Measurements from ENCODE around the gene CTDP1.

The CTDP1 gene

GRCh38 chr18:79776674-79777073, 97.1 kb downstream of the CTDP1 start:
- Histone ChIP-seq H3K27me3 (replicated peaks in 2 of 5; ENCODE audit: control insufficient read depth in 4 of 5, insufficient read depth in 5 of 5, low read length in 4 of 5) (peaks cover 0 to 33% (median 3%) of the 10 kb centered on the region in 5 experiments), H3K4me3 (ENCODE audit: control insufficient read depth in 1 of 7, extremely low read depth in 1 of 7, insufficient read depth in 4 of 7, low read depth in 2 of 7, low read length in 6 of 7) (no peak overlapping the region), H3K36me3 (ENCODE audit: control insufficient read depth in 4 of 4, insufficient read depth in 4 of 4, low read length in 3 of 4) (no peaks in the 10 kb centered on the region), H3K4me1 (ENCODE audit: control extremely low read depth in 1 of 4, control insufficient read depth in 4 of 4, insufficient read depth in 4 of 4, low read length in 3 of 4) (no peaks in the 10 kb centered on the region), H3K9me3 (ENCODE audit: control extremely low read depth in 1 of 5, control insufficient read depth in 4 of 5, insufficient read depth in 2 of 5, low read depth in 1 of 5, low read length in 4 of 5) (no peaks in the 10 kb centered on the region), H3K27ac (ENCODE audit: insufficient read depth in 1 of 2, low read depth in 1 of 2, low read length in 2 of 2, poor library complexity in 1 of 2, severe bottlenecking in 2 of 2) (no peak overlapping the region)
- ChIA-PET POLR2A (interaction anchor here (0.6 kb wide), 1 partner anchor 470 kb away, joined by 4 read pairs; no protein-coding TSS in a partner anchor), CTCF (interaction anchor here (1.3 kb wide), 1 partner anchor 15 kb away, joined by 3 read pairs; no protein-coding TSS in a partner anchor)
- WGBS (ENCODE audit: insufficient coverage): 82% methylated on average over 2 of the region's 2 CpGs
- no peak for DNase-seq

- CTCF ChIA-PET: interaction anchor here (1.3 kb wide), 1 partner anchor 25 kb away, joined by 3 read pairs; no protein-coding TSS in a partner anchor
- 86% methylated on average over 21 of the region's 26 CpGs for WGBS (ENCODE audit: insufficient coverage)
- POLR2A ChIA-PET: no interaction called here
- DNase-seq: no peak
- Histone ChIP-seq H3K4me1 (ENCODE audit: control extremely low read depth in 1 of 4, control insufficient read depth in 4 of 4, insufficient read depth in 4 of 4, low read length in 3 of 4) (no peaks in the 10 kb centered on the region), H3K27ac (ENCODE audit: insufficient read depth in 1 of 2, low read depth in 1 of 2, low read length in 2 of 2, poor library complexity in 1 of 2, severe bottlenecking in 2 of 2) (no peak overlapping the region), H3K27me3 (replicated peaks in 2 of 5; ENCODE audit: control insufficient read depth in 4 of 5, insufficient read depth in 5 of 5, low read length in 4 of 5) (peaks cover 0 to 26% (median 3%) of the 10 kb centered on the region in 5 experiments), H3K9me3 (ENCODE audit: control extremely low read depth in 1 of 5, control insufficient read depth in 4 of 5, insufficient read depth in 2 of 5, low read depth in 1 of 5, low read length in 4 of 5) (no peaks in the 10 kb centered on the region), H3K36me3 (ENCODE audit: control insufficient read depth in 4 of 4, insufficient read depth in 4 of 4, low read length in 3 of 4) (no peaks in the 10 kb centered on the region), H3K4me3 (ENCODE audit: control insufficient read depth in 1 of 7, extremely low read depth in 1 of 7, insufficient read depth in 4 of 7, low read depth in 2 of 7, low read length in 6 of 7) (no peak overlapping the region)
These were observed 98.7 kb downstream of the CTDP1 start for GRCh38 chr18:79778291-79778791.

GRCh38 chr18:79779021-79779699, 99.6 kb downstream of the CTDP1 start:
- DNase-seq: no peak
- POLR2A ChIA-PET: no interaction called here
- H3K36me3 ChIP-seq (ENCODE audit: control insufficient read depth in 4 of 4, insufficient read depth in 4 of 4, low read length in 3 of 4): no peaks in the 10 kb centered on the region
- 91% methylated on average over 27 of the region's 29 CpGs for WGBS (ENCODE audit: insufficient coverage)
- no peaks in the 10 kb centered on the region for H3K9me3 ChIP-seq (ENCODE audit: control extremely low read depth in 1 of 5, control insufficient read depth in 4 of 5, insufficient read depth in 2 of 5, low read depth in 1 of 5, low read length in 4 of 5)
- peaks cover 0 to 27% (median 3%) of the 10 kb centered on the region in 5 experiments for H3K27me3 ChIP-seq (replicated peaks in 2 of 5; ENCODE audit: control insufficient read depth in 4 of 5, insufficient read depth in 5 of 5, low read length in 4 of 5)
- no peaks in the 10 kb centered on the region for H3K4me1 ChIP-seq (ENCODE audit: control extremely low read depth in 1 of 4, control insufficient read depth in 4 of 4, insufficient read depth in 4 of 4, low read length in 3 of 4)
- CTCF ChIA-PET: no interaction called here
- no peak overlapping the region for H3K4me3 ChIP-seq (ENCODE audit: control insufficient read depth in 1 of 7, extremely low read depth in 1 of 7, insufficient read depth in 4 of 7, low read depth in 2 of 7, low read length in 6 of 7)
- H3K27ac ChIP-seq (ENCODE audit: insufficient read depth in 1 of 2, low read depth in 1 of 2, low read length in 2 of 2, poor library complexity in 1 of 2, severe bottlenecking in 2 of 2): no peak overlapping the region

DNA sequence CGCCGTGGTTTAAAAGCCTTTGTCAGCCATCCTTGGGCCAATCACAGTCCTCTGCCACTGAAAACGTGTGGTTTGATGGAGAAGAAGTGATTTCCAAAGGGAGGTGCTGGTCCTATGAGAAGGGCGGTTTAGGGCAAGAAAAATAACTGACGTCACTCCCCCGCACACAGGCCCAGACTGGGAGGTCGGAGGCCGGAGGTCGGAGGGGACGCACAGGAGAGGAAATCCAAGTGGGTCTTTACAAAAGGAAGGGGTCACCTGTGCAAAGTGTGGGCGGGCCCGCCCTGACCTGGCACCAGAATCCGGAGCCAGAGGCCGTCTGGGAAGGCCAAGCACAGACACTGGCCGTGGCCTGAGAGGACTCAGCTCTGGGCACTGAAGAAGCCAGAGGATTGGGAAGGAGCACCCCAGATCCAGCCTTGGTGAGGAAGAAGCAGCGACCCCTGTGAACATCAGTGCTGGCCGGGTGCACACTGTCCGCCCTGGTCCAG, 100.1 kb downstream of the CTDP1 start:
- H3K27ac ChIP-seq (ENCODE audit: insufficient read depth in 1 of 2, low read depth in 1 of 2, low read length in 2 of 2, poor library complexity in 1 of 2, severe bottlenecking in 2 of 2): no peak overlapping the region
- ChIA-PET POLR2A (no interaction called here), CTCF (interaction anchor here (1.1 kb wide), 1 partner anchor 36 kb away, joined by 3 read pairs; no protein-coding TSS in a partner anchor)
- H3K4me3 ChIP-seq (ENCODE audit: control insufficient read depth in 1 of 7, extremely low read depth in 1 of 7, insufficient read depth in 4 of 7, low read depth in 2 of 7, low read length in 6 of 7): no peak overlapping the region
- WGBS (ENCODE audit: insufficient coverage): 95% methylated on average over 17 of the region's 18 CpGs
- H3K36me3 ChIP-seq (ENCODE audit: control insufficient read depth in 4 of 4, insufficient read depth in 4 of 4, low read length in 3 of 4): no peaks in the 10 kb centered on the region
- peaks cover 0 to 31% (median 3%) of the 10 kb centered on the region in 5 experiments for H3K27me3 ChIP-seq (replicated peaks in 2 of 5; ENCODE audit: control insufficient read depth in 4 of 5, insufficient read depth in 5 of 5, low read length in 4 of 5)
- no peaks in the 10 kb centered on the region for H3K9me3 ChIP-seq (ENCODE audit: control extremely low read depth in 1 of 5, control insufficient read depth in 4 of 5, insufficient read depth in 2 of 5, low read depth in 1 of 5, low read length in 4 of 5)
- no peaks in the 10 kb centered on the region for H3K4me1 ChIP-seq (ENCODE audit: control extremely low read depth in 1 of 4, control insufficient read depth in 4 of 4, insufficient read depth in 4 of 4, low read length in 3 of 4)
- DNase-seq: no peak

GRCh38 chr18:79780547-79780946, 100.9 kb downstream of the CTDP1 start:
- WGBS (ENCODE audit: insufficient coverage): 93% methylated on average over 6 of the region's 8 CpGs
- H3K4me3 ChIP-seq (ENCODE audit: control insufficient read depth in 1 of 7, extremely low read depth in 1 of 7, insufficient read depth in 4 of 7, low read depth in 2 of 7, low read length in 6 of 7): no peak overlapping the region
- POLR2A ChIA-PET: no interaction called here
- H3K27me3 ChIP-seq (replicated peaks in 2 of 5; ENCODE audit: control insufficient read depth in 4 of 5, insufficient read depth in 5 of 5, low read length in 4 of 5): peaks cover 0 to 39% (median 3%) of the 10 kb centered on the region in 5 experiments
- no peaks in the 10 kb centered on the region for H3K36me3 ChIP-seq (ENCODE audit: control insufficient read depth in 4 of 4, insufficient read depth in 4 of 4, low read length in 3 of 4)
- no peak for DNase-seq
- no peaks in the 10 kb centered on the region for H3K9me3 ChIP-seq (ENCODE audit: control extremely low read depth in 1 of 5, control insufficient read depth in 4 of 5, insufficient read depth in 2 of 5, low read depth in 1 of 5, low read length in 4 of 5)
- CTCF ChIA-PET: interaction anchor here (1.1 kb wide), 1 partner anchor 36 kb away, joined by 3 read pairs; no protein-coding TSS in a partner anchor
- H3K27ac ChIP-seq (ENCODE audit: insufficient read depth in 1 of 2, low read depth in 1 of 2, low read length in 2 of 2, poor library complexity in 1 of 2, severe bottlenecking in 2 of 2): no peak overlapping the region
- H3K4me1 ChIP-seq (ENCODE audit: control extremely low read depth in 1 of 4, control insufficient read depth in 4 of 4, insufficient read depth in 4 of 4, low read length in 3 of 4): no peaks in the 10 kb centered on the region

DNA sequence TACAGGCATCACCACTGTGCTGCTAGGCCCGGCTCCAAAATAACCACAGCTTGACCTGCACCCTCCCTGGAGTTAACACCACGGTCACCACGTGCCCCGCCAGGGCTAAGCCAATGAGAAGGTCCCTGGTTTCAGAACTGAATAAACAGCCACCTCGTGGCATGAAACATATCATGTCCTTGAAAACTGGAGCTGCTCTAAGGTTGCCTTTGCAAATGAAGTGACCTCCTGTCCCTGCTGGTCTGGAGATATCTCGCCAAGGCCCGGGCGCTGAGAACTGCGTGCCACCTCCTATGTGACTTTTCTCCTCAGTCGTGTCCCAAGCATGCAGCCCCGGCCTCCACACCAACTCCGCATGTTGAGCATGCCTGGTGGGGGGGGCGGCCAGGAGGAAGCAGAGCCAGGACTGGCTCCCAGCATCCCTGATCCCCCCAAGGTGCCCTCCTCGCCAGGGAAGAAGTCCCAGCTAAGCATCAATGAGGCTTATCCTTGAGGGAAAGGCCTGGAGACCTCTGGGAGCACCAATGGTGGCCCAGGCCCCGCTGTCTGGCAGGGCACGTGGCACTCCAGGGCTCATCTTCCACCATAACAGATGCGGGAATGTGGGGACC, 101.8 kb downstream of the CTDP1 start:
- no peak for DNase-seq
- no peak overlapping the region for H3K27ac ChIP-seq (ENCODE audit: insufficient read depth in 1 of 2, low read depth in 1 of 2, low read length in 2 of 2, poor library complexity in 1 of 2, severe bottlenecking in 2 of 2)
- peaks cover 0 to 2% (median 0%) of the 10 kb centered on the region in 4 experiments for H3K4me1 ChIP-seq (ENCODE audit: control extremely low read depth in 1 of 4, control insufficient read depth in 4 of 4, insufficient read depth in 4 of 4, low read length in 3 of 4)
- POLR2A ChIA-PET: no interaction called here
- no peaks in the 10 kb centered on the region for H3K9me3 ChIP-seq (ENCODE audit: control extremely low read depth in 1 of 5, control insufficient read depth in 4 of 5, insufficient read depth in 2 of 5, low read depth in 1 of 5, low read length in 4 of 5)
- H3K36me3 ChIP-seq (ENCODE audit: control insufficient read depth in 4 of 4, insufficient read depth in 4 of 4, low read length in 3 of 4): no peaks in the 10 kb centered on the region
- CTCF ChIA-PET: no interaction called here
- 93% methylated on average over 16 of the region's 17 CpGs for WGBS (ENCODE audit: insufficient coverage)
- H3K27me3 ChIP-seq (replicated peaks in 2 of 5; ENCODE audit: control insufficient read depth in 4 of 5, insufficient read depth in 5 of 5, low read length in 4 of 5): peaks cover 0 to 47% (median 4%) of the 10 kb centered on the region in 5 experiments
- no peak overlapping the region for H3K4me3 ChIP-seq (ENCODE audit: control insufficient read depth in 1 of 7, extremely low read depth in 1 of 7, insufficient read depth in 4 of 7, low read depth in 2 of 7, low read length in 6 of 7)
